Measurements from ENCODE around the gene PANX2.

DNA sequence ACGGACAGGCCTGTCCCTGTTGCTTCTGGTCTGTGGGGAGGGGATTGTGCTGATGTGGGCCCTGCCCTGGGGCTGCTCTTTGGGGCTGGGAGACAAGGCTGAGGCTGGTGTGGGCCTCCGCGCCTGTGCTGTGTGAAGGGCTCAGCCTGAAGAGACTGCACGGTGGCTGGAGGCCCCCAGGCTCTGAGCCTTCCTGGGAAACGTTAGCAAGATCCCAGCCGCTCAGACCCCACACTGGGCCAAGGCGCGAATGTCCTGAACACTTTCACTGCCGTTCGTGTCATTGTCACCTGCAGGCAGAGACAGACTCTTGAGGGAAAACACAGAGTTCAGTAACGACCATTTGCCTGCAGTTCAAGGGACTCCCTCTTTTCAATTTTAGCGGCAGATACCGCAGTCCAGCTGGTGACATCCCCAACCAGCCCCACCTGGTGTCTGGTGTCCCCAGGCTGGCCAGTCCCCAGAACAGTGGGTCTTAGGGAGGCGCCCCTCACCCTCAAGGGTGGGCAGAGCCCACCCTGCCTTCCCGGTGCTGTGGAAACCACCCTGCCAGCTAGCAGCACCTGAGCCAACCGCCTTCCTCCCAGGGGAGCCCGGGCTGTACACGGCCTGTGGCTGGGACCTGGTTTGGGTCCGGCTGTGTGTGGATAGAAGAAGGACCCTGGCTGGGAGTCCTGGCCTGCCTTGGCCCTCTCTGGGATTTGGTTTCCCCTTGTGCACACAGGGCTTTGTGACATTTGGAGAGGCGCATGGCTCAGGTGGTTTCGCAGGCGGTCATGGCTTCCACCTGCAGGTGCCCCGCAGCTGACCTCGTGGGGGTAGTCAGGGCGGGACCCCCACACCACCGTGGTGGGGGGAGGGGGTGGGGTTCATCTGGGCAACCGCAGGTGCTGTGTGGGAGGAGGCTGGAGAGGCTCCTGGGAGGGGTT lies 5.7 kb downstream of the PANX2 start:
- TF ChIP-seq, protein P1, sequence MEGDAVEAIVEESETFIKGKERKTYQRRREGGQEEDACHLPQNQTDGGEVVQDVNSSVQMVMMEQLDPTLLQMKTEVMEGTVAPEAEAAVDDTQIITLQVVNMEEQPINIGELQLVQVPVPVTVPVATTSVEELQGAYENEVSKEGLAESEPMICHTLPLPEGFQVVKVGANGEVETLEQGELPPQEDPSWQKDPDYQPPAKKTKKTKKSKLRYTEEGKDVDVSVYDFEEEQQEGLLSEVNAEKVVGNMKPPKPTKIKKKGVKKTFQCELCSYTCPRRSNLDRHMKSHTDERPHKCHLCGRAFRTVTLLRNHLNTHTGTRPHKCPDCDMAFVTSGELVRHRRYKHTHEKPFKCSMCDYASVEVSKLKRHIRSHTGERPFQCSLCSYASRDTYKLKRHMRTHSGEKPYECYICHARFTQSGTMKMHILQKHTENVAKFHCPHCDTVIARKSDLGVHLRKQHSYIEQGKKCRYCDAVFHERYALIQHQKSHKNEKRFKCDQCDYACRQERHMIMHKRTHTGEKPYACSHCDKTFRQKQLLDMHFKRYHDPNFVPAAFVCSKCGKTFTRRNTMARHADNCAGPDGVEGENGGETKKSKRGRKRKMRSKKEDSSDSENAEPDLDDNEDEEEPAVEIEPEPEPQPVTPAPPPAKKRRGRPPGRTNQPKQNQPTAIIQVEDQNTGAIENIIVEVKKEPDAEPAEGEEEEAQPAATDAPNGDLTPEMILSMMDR (IDR thresholded peaks at IDR 0.05; ENCODE audit: low read length), result no peak
- TF ChIP-seq EZH2 (IDR thresholded peaks at IDR 0.05; ENCODE audit: borderline replicate concordance, low read length), result no peak

Measured in OCI-LY1 (cell line).